Stimulated activated naive CD8-positive, alpha-beta T cell treated with anti-CD3 and anti-CD28 coated beads, Interleukin-15, amount 100 ng/mL, for 72 hours (primary cell): Measurements from ENCODE around the gene TFDP1.
A peak's percentile ranks its signal among the peaks of the same experiment; 100 is the strongest.

Source experiments
- ATAC-seq: fragments of 150-1000 bp; cut with Tn5 transposase; 2 replicates; pipeline ENCODE4 v1.10.0; 2021; ENCODE audit warnings: mild to moderate bottlenecking, moderate library complexity
- DNase-seq, 2 donors: peaks; one replicate each; pipeline ENCODE4 v3.0.0; 2021 to 2022
- H3K27ac Mint-ChIP-seq, 2 donors: one replicate each; pipeline ENCODE4 v1.8.0; 2022; ENCODE audit warnings: mild to moderate bottlenecking in 2 of 2, mixed read lengths in 2 of 2, moderate library complexity in 2 of 2
- H3K27me3 Mint-ChIP-seq: one replicate; pipeline ENCODE4 v1.8.0; 2022; ENCODE audit warnings: mixed read lengths
- H3K4me1 Mint-ChIP-seq: one replicate; pipeline ENCODE4 v1.8.0; 2022; ENCODE audit warnings: mild to moderate bottlenecking, mixed read lengths
- H3K4me3 Mint-ChIP-seq, 2 donors: one replicate each; pipeline ENCODE4 v1.8.0; 2022; ENCODE audit warnings: mild to moderate bottlenecking in 2 of 2, mixed read lengths in 2 of 2, moderate library complexity in 1 of 2
- H3K9me3 Mint-ChIP-seq, 2 donors: one replicate each; pipeline ENCODE4 v1.8.0; 2022; ENCODE audit warnings: mixed read lengths in 2 of 2

TFDP1 gene

GRCh38 chr13:113584205-113584869 is at the start of gene TFDP1:
TSS of gene TFDP1 (plus strand) at chr13:113584753. CDS start at chr13:113585838, 1,085 bp downstream.
- ATAC-seq = peak; percentile 88

GRCh38 chr13:113535381-113535781 is 49.2 kb upstream of the TFDP1 start:
- H3K27me3 Mint-ChIP-seq = no peaks in the 10 kb centered on the region
- no peaks in the 10 kb centered on the region for H3K4me1 Mint-ChIP-seq
- H3K27ac Mint-ChIP-seq = no peak overlapping the region
- DNase-seq (no peak), ATAC-seq (no peak)
- no peak overlapping the region for H3K4me3 Mint-ChIP-seq
- no peaks in the 10 kb centered on the region for H3K9me3 Mint-ChIP-seq

More at GRCh38 chr13:113584205-113584869, at the start of gene TFDP1:
- Mint-ChIP-seq H3K4me1 (peaks cover 51% of the 10 kb centered on the region), H3K27me3 (no peaks in the 10 kb centered on the region), H3K9me3 (no peaks in the 10 kb centered on the region), H3K4me3 (peak within 1 kb of the TSS; percentile 95 to 97), H3K27ac (peak within 1 kb of the TSS; percentile 98)
- peak; percentile 78 to 85 for DNase-seq

GRCh38 chr13:113536461-113537110 is 48.0 kb upstream of the TFDP1 start:
- H3K27ac Mint-ChIP-seq = no peak overlapping the region
- H3K4me3 Mint-ChIP-seq = no peak overlapping the region
- ATAC-seq (no peak), DNase-seq (no peak)
- no peaks in the 10 kb centered on the region for H3K4me1 Mint-ChIP-seq
- no peaks in the 10 kb centered on the region for H3K27me3 Mint-ChIP-seq
- H3K9me3 Mint-ChIP-seq = no peaks in the 10 kb centered on the region

- H3K27ac Mint-ChIP-seq = no peak overlapping the region
- no peaks in the 10 kb centered on the region for H3K4me1 Mint-ChIP-seq
- ATAC-seq (no peak), DNase-seq (no peak)
- H3K4me3 Mint-ChIP-seq = no peak overlapping the region
- H3K27me3 Mint-ChIP-seq = no peaks in the 10 kb centered on the region
- no peaks in the 10 kb centered on the region for H3K9me3 Mint-ChIP-seq
Measured at GRCh38 chr13:113537205-113537604, 47.3 kb upstream of the TFDP1 start.

GRCh38 chr13:113537909-113538688 is 46.5 kb upstream of the TFDP1 start:
- H3K27me3 Mint-ChIP-seq = no peaks in the 10 kb centered on the region
- H3K27ac Mint-ChIP-seq = no peak overlapping the region
- no peaks in the 10 kb centered on the region for H3K9me3 Mint-ChIP-seq

GRCh38 chr13:113538689-113539058 is 45.9 kb upstream of the TFDP1 start:
- DNase-seq (no peak), ATAC-seq (no peak)
- H3K27ac Mint-ChIP-seq = no peak overlapping the region
- no peak overlapping the region for H3K4me3 Mint-ChIP-seq
- peaks cover 5% of the 10 kb centered on the region for H3K4me1 Mint-ChIP-seq
- H3K9me3 Mint-ChIP-seq = no peaks in the 10 kb centered on the region
- H3K27me3 Mint-ChIP-seq = no peaks in the 10 kb centered on the region

More at GRCh38 chr13:113537909-113538688, 46.5 kb upstream of the TFDP1 start:
- no peaks in the 10 kb centered on the region for H3K4me1 Mint-ChIP-seq
- H3K4me3 Mint-ChIP-seq = no peak overlapping the region
- no peak for ATAC-seq
- no peak for DNase-seq

- H3K27ac Mint-ChIP-seq = no peak overlapping the region
- DNase-seq = no peak
- H3K4me1 Mint-ChIP-seq = peaks cover 7% of the 10 kb centered on the region
- no peak overlapping the region for H3K4me3 Mint-ChIP-seq
- no peaks in the 10 kb centered on the region for H3K27me3 Mint-ChIP-seq
- no peak for ATAC-seq
- H3K9me3 Mint-ChIP-seq = no peaks in the 10 kb centered on the region
Measured at GRCh38 chr13:113539176-113539575, 45.4 kb upstream of the TFDP1 start.

GRCh38 chr13:113539822-113540221 is 44.7 kb upstream of the TFDP1 start:
- H3K9me3 Mint-ChIP-seq = no peaks in the 10 kb centered on the region
- DNase-seq = no peak
- H3K4me1 Mint-ChIP-seq = peaks cover 7% of the 10 kb centered on the region
- H3K27ac Mint-ChIP-seq = no peak overlapping the region
- H3K4me3 Mint-ChIP-seq = no peak overlapping the region
- ATAC-seq = no peak
- no peaks in the 10 kb centered on the region for H3K27me3 Mint-ChIP-seq

GRCh38 chr13:113540523-113540922 is 44.0 kb upstream of the TFDP1 start:
- H3K27ac Mint-ChIP-seq = no peak overlapping the region
- H3K9me3 Mint-ChIP-seq = no peaks in the 10 kb centered on the region
- no peak overlapping the region for H3K4me3 Mint-ChIP-seq
- H3K27me3 Mint-ChIP-seq = no peaks in the 10 kb centered on the region
- DNase-seq (no peak), ATAC-seq (no peak)
- peaks cover 7% of the 10 kb centered on the region for H3K4me1 Mint-ChIP-seq

GRCh38 chr13:113542751-113543424 is 41.7 kb upstream of the TFDP1 start:
- Mint-ChIP-seq H3K4me1 (peaks cover 7% of the 10 kb centered on the region), H3K27ac (no peak overlapping the region), H3K9me3 (no peaks in the 10 kb centered on the region), H3K27me3 (no peaks in the 10 kb centered on the region), H3K4me3 (no peak overlapping the region)
- DNase-seq (no peak), ATAC-seq (peak; percentile 84)

- ATAC-seq = no peak
- Mint-ChIP-seq H3K27ac (no peak overlapping the region), H3K4me1 (peaks cover 7% of the 10 kb centered on the region), H3K9me3 (no peaks in the 10 kb centered on the region), H3K4me3 (no peak overlapping the region), H3K27me3 (no peaks in the 10 kb centered on the region)
- DNase-seq = no peak
Measured at GRCh38 chr13:113544071-113544891, 40.3 kb upstream of the TFDP1 start.

GRCh38 chr13:113544896-113545295 is 39.7 kb upstream of the TFDP1 start:
- Mint-ChIP-seq H3K4me3 (no peak overlapping the region), H3K27me3 (no peaks in the 10 kb centered on the region), H3K4me1 (peaks cover 7% of the 10 kb centered on the region), H3K27ac (peak overlapping the region in 1 of 2 donors; percentile 54), H3K9me3 (no peaks in the 10 kb centered on the region)
- ATAC-seq (no peak), DNase-seq (no peak)

- H3K27ac Mint-ChIP-seq = peak overlapping the region in 1 of 2 donors; percentile 88
- ATAC-seq (no peak), DNase-seq (no peak)
- peaks cover 7% of the 10 kb centered on the region for H3K4me1 Mint-ChIP-seq
- no peak overlapping the region for H3K4me3 Mint-ChIP-seq
- H3K27me3 Mint-ChIP-seq = no peaks in the 10 kb centered on the region
- no peaks in the 10 kb centered on the region for H3K9me3 Mint-ChIP-seq
Measured at GRCh38 chr13:113545455-113545930, 39.1 kb upstream of the TFDP1 start.

GRCh38 chr13:113545931-113546516 is 38.5 kb upstream of the TFDP1 start:
- no peaks in the 10 kb centered on the region for H3K9me3 Mint-ChIP-seq
- DNase-seq (no peak), ATAC-seq (peak; percentile 50)
- no peaks in the 10 kb centered on the region for H3K27me3 Mint-ChIP-seq
- peaks cover 7% of the 10 kb centered on the region for H3K4me1 Mint-ChIP-seq
- peak overlapping the region in 1 of 2 donors; percentile 52 for H3K27ac Mint-ChIP-seq
- H3K4me3 Mint-ChIP-seq = no peak overlapping the region
